CD4-positive, alpha-beta T cell treated with Interleukin-2 at 100 ng/mL for 4 hours (primary cell): ENCODE results near the gene PAPOLB.

Experiments used
- DNase-seq: peaks from one replicate; pipeline ENCODE4 v3.0.0-alpha.2; 2020; ENCODE audit warnings: low spot score

PAPOLB gene

DNA sequence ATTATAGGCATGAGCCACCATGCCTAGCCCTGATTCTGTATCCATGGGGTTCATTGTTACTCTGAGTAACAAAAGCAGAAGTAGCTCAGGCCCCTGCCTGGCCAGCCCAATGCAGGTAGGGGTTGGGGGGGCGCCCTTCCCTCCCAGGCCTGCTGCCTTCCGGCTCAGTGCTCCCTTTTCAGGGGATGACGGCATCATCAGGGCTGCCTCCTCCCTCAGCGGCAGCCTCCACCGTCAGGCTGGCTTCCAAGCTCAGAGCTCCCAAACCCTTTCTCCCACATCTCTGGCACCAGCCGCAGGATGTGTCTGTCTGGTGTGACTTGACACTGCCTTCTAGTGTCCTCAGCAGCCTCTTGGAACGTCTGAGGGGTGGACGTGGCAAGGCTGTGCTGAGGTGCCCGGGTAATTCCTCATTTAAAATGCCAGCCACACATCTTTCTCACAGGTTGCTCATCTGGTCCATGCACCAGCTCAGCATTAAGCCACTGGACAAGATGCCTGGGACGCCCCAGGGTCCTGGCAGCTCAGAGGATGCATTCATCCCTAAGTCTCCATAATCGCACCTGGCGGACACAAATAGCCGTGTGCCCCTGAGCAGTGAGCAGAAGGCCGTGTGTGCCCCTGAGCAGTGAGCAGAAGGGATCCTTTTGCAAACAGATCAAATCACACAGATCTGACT is 38.2 kb downstream of the PAPOLB start:
- no peak for DNase-seq

DNA sequence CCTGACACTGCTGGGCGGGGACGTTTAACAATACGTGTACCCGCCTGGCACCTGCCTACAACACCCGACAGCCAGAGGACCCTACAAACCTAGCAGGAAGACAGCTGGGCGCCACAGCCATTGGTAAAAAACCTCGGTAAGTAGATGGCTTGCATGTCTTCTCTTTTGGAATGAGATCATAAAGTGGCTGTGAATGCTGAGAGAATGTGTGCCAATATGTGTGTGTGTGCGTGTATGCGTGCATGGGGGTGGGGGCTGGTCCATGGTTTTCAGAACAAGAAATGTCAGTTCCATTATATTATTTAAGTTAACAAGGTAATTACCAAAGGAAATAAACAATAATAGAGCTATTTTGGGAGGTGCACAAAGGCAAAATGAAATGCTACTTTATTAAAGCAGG is 39.2 kb downstream of the PAPOLB start:
- no peak for DNase-seq

DNA sequence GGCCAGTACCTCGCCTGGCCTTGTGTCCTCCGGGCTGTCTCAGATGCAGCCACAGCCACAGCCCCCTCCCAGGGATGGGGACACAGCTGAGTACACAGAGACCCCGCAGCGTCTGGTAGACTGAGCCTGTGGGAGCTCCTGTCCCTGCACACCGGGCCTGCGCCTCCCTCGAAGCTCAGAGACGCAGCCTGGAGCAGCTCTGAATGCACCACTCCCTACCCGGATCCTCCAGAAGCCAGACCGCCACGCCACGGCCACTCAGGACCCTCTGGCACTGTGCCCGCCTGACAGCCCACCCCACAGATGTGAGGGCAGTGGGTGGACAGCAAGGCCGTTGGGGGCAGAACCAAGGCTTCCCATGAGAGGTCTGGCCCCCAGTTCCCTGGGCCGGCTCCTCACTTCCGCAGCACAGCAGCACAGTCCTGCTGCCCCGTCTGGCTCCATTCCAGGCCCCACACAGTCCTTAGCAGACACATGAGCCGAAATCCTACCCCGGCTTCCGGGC is 40.8 kb downstream of the PAPOLB start:
- DNase-seq: no peak

DNA sequence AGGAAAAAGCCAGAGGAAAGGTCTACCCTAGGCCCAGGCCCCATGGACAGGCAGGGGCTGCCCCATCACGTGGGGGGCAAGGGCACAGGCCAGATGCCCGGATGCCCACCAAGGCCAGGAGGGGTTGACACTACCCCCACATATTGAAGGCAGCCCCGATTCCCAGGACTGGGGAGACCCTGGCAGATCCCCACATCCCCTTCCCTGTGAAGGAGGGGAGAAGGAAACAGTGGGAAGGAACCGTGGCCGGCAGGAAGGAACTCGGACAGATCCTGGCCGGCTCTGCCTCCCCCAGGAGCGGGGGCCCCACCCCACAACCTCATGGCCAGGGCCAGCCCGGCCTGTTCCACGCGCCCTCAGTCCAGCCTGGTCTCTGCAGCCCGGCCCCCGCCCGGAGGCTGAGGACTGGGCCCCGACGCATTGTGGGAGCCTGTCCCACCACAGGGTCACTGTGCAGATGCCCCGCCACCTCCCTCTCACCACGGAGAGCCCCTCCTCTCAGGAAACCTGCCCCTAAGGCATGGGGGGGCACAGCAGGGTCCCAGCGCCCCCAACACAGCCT is 41.3 kb downstream of the PAPOLB start:
- DNase-seq: no peak

DNA sequence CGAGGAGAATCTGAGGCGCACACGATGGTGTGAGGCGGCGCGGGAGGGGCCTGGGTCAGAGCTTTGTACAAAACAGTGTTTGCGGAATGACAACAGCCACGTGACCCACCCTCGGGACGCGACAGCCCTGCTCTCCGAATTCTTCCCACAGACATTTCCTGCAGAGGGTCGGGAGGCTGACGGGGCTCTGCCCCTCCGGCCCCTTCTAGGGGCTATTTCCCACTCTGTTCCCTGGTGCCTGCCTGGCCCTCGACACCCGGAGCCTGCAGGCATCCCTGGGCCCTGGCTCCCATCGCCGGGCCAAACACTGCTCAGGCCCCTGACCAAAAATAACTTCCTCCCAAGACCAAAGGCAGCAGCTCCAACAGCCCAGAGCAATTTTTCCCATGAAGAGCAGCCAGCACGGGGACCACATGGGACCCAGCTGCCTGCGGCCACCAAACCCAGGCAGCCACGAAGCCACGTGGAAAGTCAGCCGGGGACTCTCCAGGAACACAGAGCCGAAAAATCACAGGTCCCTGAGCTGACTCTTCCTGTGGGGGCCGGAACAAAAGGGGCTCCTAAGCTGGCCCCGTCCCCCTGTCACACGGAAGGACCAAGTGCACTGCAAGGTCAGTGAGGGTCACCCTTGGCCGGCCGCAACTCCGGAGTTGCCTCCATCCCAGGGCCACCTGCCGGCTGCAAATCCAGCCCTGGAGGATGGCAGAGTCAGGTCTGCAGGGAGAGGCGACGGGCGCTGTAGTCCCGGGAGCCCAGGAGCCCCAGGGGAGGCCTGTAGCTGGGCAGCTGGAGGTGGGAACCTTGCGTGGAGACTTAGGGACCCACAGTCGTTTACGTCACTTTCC is 42.0 kb downstream of the PAPOLB start:
- DNase-seq: no peak

DNA sequence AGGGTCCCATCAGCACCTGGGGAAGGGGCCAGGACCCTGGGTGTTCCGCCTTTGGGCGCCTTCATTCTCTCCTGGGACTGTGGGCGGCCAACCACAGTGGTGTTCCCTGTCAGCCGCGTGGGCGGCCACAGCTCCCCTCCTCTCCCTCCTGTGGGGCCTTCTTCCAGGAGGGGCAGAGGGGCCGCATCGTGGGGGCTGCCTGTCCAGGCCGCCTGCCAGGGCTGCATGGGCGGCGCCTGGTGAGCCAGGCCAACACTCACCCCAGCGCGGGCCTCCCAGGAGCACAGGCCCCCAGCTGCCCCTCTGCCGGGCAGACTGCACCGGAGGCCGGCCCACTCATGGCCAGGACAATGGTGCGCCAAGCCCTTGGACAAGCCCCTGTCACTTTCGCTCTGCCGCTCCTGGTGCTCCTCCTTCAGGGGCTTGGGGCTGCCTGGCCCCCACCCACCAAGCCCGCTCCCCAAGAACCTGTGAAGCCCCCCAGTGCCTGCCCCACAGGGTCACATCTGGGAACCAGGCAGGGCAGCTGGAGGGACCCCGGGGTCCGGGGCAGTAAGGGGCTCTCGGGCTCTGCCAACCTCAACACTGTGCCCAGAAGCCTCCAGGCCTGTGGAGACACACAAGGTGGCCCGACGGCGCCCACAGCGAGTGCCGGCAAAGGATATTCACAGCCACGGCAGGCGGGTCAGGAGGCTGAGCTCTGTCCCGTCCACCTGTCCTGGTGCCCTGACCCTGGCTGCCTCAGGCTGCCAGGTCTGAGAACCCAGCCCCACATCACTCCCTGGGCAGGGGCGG is 43.6 kb downstream of the PAPOLB start:
- no peak for DNase-seq

DNA sequence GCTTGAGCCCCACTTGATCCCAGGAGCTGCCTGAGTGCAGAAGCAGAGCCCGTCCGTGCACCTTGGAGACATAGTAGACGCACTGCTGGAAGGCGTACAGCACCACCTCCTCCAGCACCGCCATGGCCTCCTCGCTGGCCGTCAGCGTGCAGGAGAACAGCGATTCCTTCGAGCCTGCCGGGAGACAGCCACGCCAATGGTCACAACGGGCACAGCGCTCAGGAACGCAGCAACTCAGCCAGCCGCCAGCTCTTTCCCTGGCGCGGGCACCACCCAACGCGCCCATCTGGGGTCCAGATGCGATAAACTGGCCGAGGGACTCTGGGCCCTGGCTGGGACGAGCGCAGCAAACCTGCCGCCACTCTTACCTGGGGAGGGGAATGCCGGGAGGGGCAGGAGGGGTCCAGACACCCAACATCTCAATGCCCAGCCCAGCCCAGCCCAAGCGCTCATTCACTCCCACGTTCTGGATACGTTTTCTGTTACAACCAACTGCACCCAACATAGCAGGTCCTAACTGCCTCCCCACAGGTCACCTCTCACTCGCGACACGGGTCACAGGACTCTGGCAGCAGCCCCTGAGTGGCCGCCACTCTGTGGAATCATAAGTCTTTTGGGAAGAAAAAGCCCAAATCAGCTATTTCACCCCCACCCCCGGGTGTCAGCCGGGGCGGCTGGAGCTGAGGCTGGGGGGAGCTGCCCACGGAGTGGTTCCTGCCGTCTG is 44.5 kb downstream of the PAPOLB start:
- no peak for DNase-seq

DNA sequence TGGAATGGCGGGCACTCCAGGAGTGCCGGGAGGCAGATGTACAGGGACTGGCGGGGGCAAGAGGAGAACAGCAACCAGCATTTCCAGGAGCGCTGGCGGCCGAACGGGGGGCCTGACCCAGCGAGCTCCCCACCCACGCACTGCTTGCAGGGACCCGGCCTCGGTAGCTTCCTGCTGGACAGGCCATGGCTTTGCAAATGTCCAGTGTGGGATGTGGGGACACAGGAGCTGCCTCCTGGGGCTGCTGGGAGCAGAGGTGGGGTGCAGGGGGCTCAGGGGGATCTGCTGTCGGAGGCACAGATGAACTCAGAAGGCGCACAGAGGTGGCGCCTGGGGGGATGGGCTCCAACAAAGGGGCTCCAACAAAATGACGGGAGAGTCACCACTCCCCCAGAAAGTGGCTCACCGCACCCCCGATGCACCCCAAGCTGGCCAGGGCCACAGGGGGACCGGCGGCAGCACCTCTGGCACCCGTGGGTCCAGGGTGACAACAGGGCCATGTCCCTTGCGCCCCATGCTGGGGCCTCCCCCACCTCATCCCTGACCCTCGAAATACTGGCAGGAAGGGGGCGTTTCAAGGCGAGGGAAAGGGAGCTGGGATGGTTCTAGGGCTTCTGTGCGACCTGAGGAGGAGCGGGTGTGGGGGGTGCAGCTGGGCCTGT is 45.3 kb downstream of the PAPOLB start:
- DNase-seq: no peak

DNA sequence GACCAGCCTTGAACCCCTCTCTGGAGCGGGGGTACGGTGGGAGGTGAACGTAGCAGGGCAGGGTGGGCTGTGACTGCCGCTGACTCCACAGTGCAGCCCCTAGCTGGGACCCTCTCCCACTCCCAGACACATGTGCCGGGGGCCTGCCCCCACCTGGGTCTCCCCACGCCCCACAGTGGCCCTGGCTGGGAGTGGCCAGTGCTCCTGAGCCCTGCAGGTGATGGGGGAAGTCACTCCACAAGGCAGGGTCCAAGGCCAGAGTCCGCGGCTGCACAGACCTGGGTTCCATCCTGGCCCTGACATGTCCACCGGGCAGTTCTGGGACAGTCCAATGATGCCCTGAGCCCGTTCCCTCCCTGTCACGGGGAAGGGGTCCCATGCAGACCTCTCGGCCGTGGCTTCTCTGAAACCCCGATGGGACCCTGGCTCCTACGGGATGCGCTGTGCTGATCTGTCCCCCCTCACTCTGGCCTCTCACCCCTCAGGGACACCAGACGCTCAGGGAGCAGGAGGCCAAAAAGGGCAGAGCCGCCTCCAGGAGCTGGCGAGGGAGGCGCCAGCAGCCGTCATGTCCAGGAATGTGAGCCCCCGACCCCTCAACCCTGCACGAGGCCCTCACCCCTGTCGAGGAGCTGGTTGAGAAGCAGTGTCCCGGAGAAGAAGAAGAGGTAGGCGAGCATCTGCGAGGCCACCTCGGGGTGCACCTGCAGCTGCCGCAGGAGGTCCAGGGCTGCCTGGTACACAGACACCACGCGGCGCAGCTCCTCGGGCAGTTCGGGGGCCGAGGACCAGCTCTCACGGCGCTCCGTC is 46.0 kb downstream of the PAPOLB start:
- DNase-seq: no peak

DNA sequence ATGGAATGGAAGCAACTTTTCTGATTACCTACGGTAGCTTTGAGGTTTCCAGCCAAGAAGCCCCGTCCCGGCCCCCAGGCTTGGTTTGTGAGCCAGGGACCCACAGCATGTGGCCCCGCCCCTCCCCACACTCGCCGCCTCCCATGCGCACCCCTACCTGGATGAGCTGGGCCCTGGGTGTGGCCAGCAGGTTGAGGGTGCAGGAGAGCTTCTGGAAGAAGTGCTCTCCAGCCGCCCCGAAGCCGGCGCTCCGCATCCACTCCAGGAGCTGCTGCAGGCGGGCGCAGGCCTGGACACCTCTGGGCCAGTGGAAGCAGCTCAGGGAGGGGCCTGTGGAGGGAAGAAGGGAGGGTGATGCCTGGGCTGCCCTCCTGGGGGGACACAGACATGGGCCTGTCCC is 46.7 kb downstream of the PAPOLB start:
- no peak for DNase-seq

DNA sequence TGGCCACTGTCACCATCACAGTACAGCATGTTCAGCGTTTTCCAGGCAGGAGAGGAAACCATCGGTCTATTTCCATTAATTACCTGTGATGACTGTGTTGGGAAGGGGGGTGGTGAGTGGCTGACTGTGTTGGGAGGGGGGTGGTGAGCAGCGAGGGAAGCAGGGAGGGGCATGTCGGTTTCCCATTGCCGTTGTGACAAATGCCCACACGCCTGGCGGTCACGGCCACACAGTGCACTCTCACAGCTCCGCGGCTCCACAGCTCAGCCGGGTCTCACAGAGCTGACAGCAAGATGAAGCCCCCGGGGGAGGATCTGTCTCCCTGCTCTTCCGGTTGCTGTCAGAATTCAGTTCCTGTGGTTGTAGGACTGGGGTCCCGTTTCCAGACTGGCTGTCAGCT is 47.4 kb downstream of the PAPOLB start:
- DNase-seq: no peak

DNA sequence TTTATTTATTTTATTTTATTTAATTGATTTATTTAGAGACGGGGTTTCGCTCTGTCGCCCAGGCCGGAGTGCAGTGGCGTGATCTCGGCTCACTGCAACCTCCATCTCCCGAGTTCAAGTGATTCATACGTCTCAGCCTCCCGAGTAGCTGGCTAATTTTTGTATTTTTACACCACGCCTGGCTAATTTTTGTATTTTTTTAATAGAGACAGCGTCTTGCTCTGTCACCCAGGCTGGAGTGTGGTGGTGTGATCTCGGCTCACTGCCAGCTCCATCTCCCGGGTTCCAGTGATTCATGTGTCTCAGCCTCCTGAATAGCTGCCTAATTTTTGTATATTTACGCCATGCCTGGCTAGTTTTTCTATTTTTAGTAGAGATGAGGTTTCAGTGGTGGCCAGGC is 52.2 kb downstream of the PAPOLB start:
- no peak for DNase-seq

DNA sequence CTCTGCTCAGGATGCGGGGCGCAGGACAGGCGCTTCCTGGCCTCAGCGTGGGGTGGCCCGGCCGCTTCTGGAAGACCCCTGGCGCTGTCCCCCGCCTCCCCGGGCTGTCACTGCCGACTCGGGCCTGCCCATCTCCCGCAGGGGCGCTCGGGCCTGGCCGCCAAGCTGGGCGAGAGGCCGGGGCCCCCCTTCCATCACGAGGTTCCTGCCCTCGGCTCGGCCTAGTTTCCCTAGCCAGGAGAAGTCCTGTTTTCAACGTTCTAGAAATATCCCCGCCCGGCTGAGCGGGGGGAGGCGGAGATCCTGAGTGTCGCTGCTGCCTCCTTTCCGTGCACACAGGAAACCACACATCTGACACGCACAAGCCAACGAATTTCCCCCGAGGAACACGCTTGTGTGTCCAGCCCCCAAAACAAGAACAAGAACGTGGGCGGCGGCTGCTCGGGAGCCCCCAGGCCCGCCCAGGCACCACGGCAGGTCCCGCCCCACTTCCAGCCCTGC is 52.7 kb downstream of the PAPOLB start:
- DNase-seq: peak; percentile 12

DNA sequence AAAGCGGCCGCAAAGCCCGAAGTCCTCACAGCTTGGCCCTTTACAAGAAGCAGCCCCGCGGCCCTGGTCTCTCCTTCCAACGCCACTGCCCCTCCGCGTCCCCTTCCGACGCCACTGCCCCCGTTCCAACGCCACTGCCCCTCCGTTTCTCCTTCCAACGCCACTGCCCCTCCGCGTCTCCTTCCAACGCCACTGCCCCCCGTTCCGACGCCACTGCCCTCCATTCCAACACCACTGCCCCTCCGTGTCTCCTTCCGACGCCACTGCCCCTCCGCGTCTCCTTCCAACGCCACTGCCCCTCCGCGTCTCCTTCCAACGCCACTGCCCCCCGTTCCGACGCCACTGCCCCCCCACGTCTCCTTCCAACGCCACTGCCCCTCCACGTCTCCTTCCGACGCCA is 53.3 kb downstream of the PAPOLB start:
- no peak for DNase-seq

DNA sequence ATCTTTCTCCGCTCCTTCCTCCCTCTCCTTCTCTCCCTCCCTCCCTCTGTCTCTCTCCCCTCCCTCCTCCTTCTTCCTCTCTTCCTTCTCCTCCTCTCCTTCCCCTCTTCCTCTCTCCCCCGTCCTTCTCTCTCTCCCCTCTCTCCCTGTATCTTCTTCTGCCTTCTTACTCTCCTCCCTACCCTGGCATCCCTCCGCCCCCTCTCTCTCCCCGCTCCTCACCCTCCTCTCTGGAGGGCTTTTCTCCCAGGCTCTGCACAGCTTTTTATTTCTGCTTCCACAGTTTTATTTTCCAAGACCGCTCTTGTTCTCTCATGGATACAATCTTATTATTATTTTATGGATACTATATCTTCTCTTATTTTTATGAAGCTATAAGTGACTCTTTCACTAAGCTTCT is 53.8 kb downstream of the PAPOLB start:
- DNase-seq: no peak
